Esophagus squamous epithelium (tissue), 5 donors: ENCODE measurements around the gene CCDC124. TPM values are rescaled to one million over a fixed set of nuclear protein-coding genes. Genes with fewer than 3 reads are reported as not detected.

Experiments
- DNase-seq: peaks from one replicate; lab custom pipeline; 2025; lab: John Stamatoyannopoulos, UW
- H3K27ac ChIP-seq, 4 donors: fragments of 200-600 bp; sonication (generic); one replicate each; pipeline ENCODE4 v1.5.1; 2016 to 2019; ENCODE audit warnings: mild to moderate bottlenecking in 1 of 4
- H3K27me3 ChIP-seq, 4 donors: fragments of 200-600 bp; sonication (generic); 1 replicate in 3 of 4; 2 replicates in 1 of 4; pipeline versions ENCODE4 v1.5.1 to v1.6.0; 2017 to 2021; ENCODE audit warnings: antibody characterized with exemption in 1 of 4
- H3K36me3 ChIP-seq, 3 donors: fragments of 200-600 bp; sonication (generic); one replicate each; pipeline ENCODE4 v1.5.1; 2016 to 2019
- H3K4me1 ChIP-seq, 3 donors: fragments of 200-600 bp; sonication (generic); one replicate each; pipeline ENCODE4 v1.5.1; 2017 to 2019
- H3K4me3 ChIP-seq, 4 donors: fragments of 200-600 bp; sonication (generic); 1 replicate in 3 of 4; 2 replicates in 1 of 4; pipeline ENCODE4 v1.5.1; 2016 to 2019; ENCODE audit warnings: mild to moderate bottlenecking in 2 of 4, moderate library complexity in 1 of 4
- H3K9me3 ChIP-seq, 3 donors: fragments of 200-600 bp; sonication (generic); one replicate each; pipeline ENCODE4 v1.5.1; 2016 to 2019
- POLR2A ChIP-seq, 4 donors: fragments of 450-650 bp; IDR thresholded peaks; one replicate each; pipeline ENCODE4 v1.6.1; 2017; ENCODE audit warnings: antibody characterized with exemption in 4 of 4, mild to moderate bottlenecking in 4 of 4, moderate library complexity in 3 of 4
- WGBS, 2 donors: methylation state at CpG; one replicate each; pipeline ENCODE4 v1.1.5; 2018; 5-methylcytosine and 5-hydroxymethylcytosine counted together
- intact Hi-C: fragments of 100-400 bp; cut with DNase I; formaldehyde crosslinking; loops from one replicate; pipeline ENCODE4 v1.15.0; 2022
- total RNA-seq, 4 donors: library from RNA; depleted of rRNA; stranded (reverse); fragments of >200 nt; gene quantifications; one replicate each; pipeline ENCODE4 v1.1.0, GENCODE V29; 2016
- TF ChIP-seq, protein P1 (sequence below), 6 experiments: fragments of 450-650 bp in 4 of 6; fragments of 200-600 bp in 2 of 6; sonication (generic) in 2 of 6; IDR thresholded peaks; one replicate each; pipeline ENCODE4 v1.5.1; 2016 to 2019; ENCODE audit warnings: antibody characterized with exemption in 6 of 6, mild to moderate bottlenecking in 4 of 6, moderate library complexity in 4 of 6
- donor health status: DM: yes; HTN: yes; CAD: no.

Gene CCDC124
- total RNA-seq, 4 donors from 2014 or later, result 50.2 to 80.6 (median 54.5) TPM

DNA sequence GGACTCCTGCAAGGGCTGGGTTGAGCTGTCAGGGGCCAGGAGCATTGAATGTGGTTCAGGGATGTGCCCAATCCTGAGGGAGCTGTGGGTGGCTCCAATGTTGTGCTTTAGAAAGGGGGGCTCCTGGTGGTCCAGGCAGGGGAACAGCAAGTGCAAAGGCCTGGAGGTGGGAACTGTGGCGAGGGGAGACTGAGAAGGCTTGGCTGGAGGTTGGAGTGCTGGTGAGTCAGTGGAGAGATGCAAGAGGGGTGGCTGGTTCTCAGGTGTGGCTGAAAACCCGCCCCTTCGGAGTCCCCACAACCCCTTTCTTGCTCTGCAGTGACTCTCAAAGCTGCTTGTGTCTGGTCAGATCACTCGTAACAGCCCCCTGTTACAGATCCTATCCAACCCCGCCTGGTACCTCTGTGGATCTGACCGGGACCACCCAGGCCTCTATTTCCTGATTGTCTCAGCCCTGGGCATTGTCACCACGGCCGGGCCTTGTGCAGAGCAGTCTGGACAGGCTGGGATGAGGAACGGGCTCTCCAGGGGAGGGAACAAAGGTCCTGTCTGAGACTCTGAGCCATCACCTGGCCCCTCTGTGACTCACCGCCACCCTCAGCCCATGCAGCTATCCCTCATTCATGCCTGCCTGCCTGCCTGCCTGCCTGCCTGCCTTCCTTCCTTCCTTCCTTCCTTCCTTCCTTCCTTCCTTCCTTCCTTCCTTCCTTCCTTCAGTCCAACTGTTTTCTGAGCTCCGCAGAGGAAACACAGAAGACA lies 32.7 kb downstream of the CCDC124 start:
- Histone ChIP-seq H3K4me3 (no peak overlapping the region), H3K9me3 (no peaks in the 10 kb centered on the region), H3K27ac (no peak overlapping the region), H3K4me1 (peaks cover 0 to 10% (median 3%) of the 10 kb centered on the region in 3 donors), H3K36me3 (no peaks in the 10 kb centered on the region), H3K27me3 (peaks cover 0 to 86% (median 5%) of the 10 kb centered on the region in 4 donors)
- intact Hi-C loops, result no loop called here
- TF ChIP-seq POLR2A (IDR thresholded peaks at IDR 0.05), result no peak
- TF ChIP-seq, protein P1, sequence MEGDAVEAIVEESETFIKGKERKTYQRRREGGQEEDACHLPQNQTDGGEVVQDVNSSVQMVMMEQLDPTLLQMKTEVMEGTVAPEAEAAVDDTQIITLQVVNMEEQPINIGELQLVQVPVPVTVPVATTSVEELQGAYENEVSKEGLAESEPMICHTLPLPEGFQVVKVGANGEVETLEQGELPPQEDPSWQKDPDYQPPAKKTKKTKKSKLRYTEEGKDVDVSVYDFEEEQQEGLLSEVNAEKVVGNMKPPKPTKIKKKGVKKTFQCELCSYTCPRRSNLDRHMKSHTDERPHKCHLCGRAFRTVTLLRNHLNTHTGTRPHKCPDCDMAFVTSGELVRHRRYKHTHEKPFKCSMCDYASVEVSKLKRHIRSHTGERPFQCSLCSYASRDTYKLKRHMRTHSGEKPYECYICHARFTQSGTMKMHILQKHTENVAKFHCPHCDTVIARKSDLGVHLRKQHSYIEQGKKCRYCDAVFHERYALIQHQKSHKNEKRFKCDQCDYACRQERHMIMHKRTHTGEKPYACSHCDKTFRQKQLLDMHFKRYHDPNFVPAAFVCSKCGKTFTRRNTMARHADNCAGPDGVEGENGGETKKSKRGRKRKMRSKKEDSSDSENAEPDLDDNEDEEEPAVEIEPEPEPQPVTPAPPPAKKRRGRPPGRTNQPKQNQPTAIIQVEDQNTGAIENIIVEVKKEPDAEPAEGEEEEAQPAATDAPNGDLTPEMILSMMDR (IDR thresholded peaks at IDR 0.05), result no peak
- DNase-seq, result no peak
- WGBS, 2 donors, result 57 to 70% methylated on average over 5 to 9 of the region's 11 CpGs

DNA sequence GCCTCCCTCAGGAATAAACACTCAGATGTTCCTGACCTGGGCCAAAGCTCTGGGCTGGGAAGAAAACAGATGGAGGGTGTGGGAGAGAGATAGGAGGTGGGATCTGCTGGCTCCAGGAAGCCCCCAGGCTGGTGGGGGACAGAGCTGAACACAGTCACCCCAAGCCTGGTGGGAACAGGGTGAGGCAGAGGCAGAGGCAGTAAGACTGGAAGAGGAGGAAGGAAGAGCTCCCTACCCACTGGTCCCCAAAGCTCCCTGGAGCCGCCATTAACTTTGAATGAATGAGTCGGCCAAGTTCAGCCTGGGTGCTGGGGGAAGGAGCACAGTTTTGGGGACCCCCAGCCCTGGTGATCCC lies 33.3 kb downstream of the CCDC124 start:
- 63 to 66% methylated on average over 2 of the region's 2 CpGs for WGBS, 2 donors
- Histone ChIP-seq H3K27me3 (peaks cover 0 to 88% (median 5%) of the 10 kb centered on the region in 4 donors), H3K4me3 (no peak overlapping the region)

DNA sequence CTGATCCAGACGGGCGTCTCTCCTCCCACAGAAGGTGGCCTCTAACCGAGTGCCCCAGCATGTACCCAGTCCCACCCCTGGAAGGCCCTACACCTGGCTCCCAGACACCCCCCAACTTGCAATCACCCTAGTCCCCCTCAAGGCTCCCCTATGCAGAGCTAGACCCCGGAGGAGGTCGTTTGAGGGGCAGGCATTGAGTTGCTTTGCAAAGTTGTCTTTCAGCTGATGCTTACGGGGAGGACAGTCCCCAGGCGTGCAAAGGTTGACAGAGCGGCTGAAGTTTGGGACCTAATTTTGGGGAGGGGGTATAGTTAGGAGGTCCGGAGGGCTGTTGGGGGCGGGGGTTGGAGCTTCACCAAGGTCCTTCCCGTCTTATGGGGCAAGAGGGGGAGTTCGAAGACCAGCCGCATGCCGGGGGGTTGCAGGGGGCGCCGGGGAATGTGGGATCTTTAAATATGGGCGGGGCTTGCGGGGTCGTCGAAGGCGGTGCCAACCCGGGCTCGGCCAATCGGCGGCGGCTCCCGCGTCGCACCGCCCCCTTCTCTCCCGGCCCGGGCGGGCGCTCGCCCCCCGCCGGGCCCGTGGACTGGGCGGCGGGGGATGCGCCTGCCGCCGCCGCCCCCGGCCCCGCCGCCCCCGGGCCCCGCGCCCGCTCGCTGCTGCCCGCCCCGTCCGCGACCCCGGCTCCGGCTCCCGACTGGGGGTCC lies 33.9 kb downstream of the CCDC124 start, which contains the start of gene KCNN1:
KCNN1 (plus strand) TSS at position 558 of the 707 bp plus-strand sequence. CDS start 6,782 bp downstream, outside the sequence.
- DNase-seq, result no peak
- peak within 1 kb of the TSS in 3 of 4 donors; percentile 19 to 47 (median 36) for H3K4me3 ChIP-seq

More for the DNA sequence above, 33.3 kb downstream of the CCDC124 start:
- intact Hi-C loops, result no loop called here
- peaks cover 0 to 10% (median 3%) of the 10 kb centered on the region in 3 donors for H3K4me1 ChIP-seq
- DNase-seq, result no peak
- no peaks in the 10 kb centered on the region for H3K9me3 ChIP-seq
- H3K36me3 ChIP-seq, result no peaks in the 10 kb centered on the region
- TF ChIP-seq, protein P1 (IDR thresholded peaks at IDR 0.05), result no peak
- TF ChIP-seq POLR2A (IDR thresholded peaks at IDR 0.05), result no peak
- no peak overlapping the region for H3K27ac ChIP-seq

DNA sequence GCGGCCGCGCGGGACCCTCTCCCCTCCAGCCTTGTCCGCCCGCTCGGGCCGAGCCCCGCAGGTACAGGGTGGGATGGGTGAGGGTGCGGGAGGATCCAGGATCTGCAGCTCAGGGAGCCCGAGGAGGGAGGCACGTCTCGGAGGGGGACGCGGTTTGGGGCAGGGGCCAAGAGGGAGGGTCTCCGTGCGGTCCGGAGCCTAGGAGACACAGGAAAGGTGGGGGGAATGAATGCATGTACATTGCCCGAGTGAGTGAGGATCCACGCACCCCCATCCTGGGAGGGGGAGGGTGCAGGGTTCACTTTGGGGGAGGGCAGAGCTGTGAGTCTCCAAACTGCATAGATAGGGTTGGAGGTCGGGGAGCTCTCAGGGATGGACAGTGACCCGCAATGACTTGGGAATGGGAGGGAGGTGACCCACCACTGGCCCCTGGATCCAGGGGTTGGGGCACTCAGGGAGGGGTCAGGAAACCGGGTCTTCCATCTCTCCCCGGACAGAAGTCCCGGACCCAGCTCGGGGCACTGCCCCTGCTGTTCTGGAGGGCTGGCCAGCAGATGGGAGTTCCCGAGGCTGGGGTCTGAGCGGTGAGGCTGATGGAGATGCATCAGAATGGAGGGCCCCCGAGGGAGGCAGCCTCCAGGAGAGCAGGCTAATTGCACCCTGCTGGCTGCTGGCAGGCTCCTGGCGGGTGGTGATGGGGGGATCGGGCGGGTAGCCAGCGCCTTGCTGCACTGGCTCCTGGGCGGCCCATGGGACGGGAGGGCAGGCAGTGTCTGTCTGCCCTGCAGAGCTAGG lies 34.6 kb downstream of the CCDC124 start:
- Histone ChIP-seq H3K9me3 (no peaks in the 10 kb centered on the region), H3K4me3 (peak overlapping the region in 3 of 4 donors; percentile 19 to 47 (median 36)), H3K27ac (no peak overlapping the region), H3K27me3 (peaks cover 0 to 75% (median 5%) of the 10 kb centered on the region in 4 donors), H3K4me1 (peaks cover 0 to 10% (median 3%) of the 10 kb centered on the region in 3 donors), H3K36me3 (no peaks in the 10 kb centered on the region)
- no peak for DNase-seq
- 0 to 12% methylated on average over 2 to 16 of the region's 35 CpGs for WGBS, 2 donors
- no peak for TF ChIP-seq POLR2A (IDR thresholded peaks at IDR 0.05)
- TF ChIP-seq, protein P1 (IDR thresholded peaks at IDR 0.05), result no peak
- intact Hi-C loops, result no loop called here

More for the DNA sequence above, 33.9 kb downstream of the CCDC124 start, which contains the start of gene KCNN1:
- intact Hi-C loops, result no loop called here
- Histone ChIP-seq H3K27me3 (peaks cover 0 to 82% (median 5%) of the 10 kb centered on the region in 4 donors), H3K27ac (no peak within 1 kb of the TSS), H3K9me3 (no peaks in the 10 kb centered on the region), H3K36me3 (no peaks in the 10 kb centered on the region), H3K4me1 (peaks cover 0 to 10% (median 3%) of the 10 kb centered on the region in 3 donors)
- 3 to 16% methylated on average over 8 to 9 of the region's 59 CpGs for WGBS, 2 donors
- no peak for TF ChIP-seq POLR2A (IDR thresholded peaks at IDR 0.05)
- TF ChIP-seq, protein P1 (IDR thresholded peaks at IDR 0.05), result no peak
